Caki2 (cell line): ENCODE measurements around the gene FAM237A. TPM values are rescaled to one million over a fixed set of nuclear protein-coding genes. Genes with fewer than 3 reads are reported as not detected.

Source experiments
- DNase-seq: peaks from one replicate; pipeline ENCODE4 v3.0.0-alpha.2; 2015; ENCODE audit warnings: low read depth
- in situ Hi-C: cut with HindIII; loops from 2 replicates; pipeline ENCODE4 v1.10.0; 2016; ENCODE audit warnings: low sequenced_read_pairs, low pct_unique_long_range_greater_than_20kb, mixed read lengths
- total RNA-seq: library from RNA; depleted of rRNA; stranded (reverse); fragments of >200 nt; shearing (Covaris generic); gene quantifications from 2 replicates; pipeline ENCODE4 v1.2.3, GENCODE V29; 2014; ENCODE audit warnings: low replicate concordance; rRNA removed

The FAM237A gene
- total RNA-seq, 1 experiment from 2014 or later, result not detected

DNA sequence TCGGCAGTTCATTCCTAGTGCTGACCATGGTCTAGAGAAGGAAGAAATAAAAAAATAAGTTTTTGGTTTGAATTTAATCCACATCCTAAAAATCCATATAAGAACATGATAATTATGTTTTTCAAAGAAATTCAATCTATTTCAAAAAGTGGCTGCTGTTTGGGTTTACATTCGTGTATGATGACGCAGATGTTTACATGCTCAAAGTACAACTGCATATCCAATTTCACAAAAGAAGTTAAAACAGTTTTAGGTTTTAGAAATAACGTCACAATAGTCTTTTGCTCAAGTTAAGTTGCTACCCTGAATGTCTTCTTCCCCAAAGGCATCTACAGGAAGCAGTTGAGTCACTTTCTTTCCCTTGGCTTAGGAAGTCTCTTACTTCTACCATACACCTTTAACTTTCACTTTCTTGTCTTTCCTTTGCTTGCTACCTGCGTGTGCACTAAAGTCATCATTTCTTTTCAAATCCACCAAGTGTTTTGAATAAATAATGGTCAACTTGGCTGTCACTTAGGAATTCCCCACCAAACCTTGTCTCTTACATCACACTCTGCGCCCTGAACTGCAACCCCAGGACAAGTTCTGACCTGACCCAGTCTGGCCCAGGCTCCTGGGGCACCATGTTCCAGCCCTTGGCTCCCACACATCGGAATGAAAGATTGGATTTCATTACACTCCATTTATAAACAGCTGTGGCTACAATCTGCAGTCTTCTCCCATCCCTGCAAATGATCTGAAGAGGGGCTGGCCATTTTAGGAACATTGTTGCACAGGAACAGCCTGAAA lies 28.4 kb downstream of the FAM237A start:
- no peak for DNase-seq
- in situ Hi-C loops, result no loop called here

DNA sequence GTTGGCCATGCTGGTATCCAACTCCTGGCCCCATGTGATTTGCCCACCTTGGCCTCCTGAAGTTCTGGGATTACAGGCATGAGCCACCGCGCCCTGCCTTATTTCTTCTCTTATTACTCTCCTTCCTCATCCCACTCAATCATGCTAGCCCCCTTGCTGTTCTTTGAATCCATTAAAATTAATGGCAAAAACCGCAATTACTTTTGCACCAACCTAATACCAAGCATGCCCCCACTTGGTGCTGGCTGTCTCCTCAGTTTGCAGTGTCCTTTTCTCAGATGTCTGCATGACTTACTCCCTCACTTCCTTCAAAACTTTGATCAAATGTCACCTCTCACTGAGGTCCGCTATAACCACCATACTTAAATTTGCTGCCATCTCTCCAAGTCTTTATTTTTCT lies 41.3 kb downstream of the FAM237A start:
- DNase-seq, result no peak
- in situ Hi-C loops, result no loop called here

DNA sequence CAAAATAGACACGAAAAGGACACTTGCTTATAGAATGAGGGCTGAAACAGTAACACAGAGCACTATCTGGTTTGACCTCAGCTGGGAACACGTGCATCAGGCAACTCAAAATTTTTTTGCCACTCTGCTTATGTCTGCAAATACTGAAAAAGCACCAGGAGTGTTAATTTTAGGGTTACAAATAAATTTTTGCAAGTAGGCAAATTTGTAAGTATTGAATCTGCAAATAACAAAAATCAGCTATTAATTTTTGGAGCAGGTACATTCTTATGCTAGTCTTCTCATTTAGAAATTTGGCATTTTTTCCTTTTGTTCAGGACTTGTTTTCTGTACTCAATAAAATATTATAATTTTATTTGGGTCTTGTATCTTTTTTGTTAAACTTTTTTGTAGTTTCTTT lies 46.2 kb downstream of the FAM237A start:
- DNase-seq, result no peak
- in situ Hi-C loops, result no loop called here

- no peak for DNase-seq
- in situ Hi-C loops, result no loop called here
Observed at GRCh38 chr2:206688990-206689389, 46.7 kb downstream of the FAM237A start.

GRCh38 chr2:206692971-206693370 lies 50.7 kb downstream of the FAM237A start:
- in situ Hi-C loops, result no loop called here
- DNase-seq, result no peak

DNA sequence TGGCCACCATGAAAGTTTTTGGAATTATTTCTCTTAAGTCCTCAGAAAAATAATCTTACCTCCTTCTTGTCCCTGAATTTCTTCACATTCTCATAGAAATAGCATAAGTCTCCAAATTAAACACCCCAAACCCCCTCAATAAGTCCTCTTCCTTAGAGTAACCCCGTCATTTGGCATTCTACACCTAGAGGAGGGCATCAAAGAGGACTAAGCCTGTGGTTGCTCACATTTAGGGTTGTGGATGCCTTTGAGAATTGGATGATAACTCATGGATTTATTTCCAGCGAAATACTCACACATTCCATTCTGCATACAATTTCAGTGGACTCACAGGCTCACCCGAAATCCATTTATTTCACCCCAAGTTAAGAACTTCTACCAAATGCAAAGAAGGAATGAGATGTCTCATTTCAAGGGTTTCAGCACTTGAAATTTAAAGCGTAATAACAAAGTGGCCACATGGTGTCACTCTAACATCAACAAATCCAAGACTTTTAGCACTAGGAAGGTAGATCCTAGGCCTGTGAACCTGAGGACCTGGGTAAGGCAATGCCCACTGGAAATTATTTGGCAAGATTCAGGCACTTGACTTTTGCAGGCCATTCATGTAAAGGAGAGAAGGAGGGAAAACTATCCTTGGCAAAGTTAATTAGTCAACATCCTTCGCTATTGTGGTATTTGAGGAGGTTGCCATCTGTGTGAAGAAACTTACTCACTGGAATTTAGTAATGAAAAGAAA lies 51.3 kb downstream of the FAM237A start:
- peak; percentile 34 for DNase-seq
- in situ Hi-C loops, result no loop called here

DNA sequence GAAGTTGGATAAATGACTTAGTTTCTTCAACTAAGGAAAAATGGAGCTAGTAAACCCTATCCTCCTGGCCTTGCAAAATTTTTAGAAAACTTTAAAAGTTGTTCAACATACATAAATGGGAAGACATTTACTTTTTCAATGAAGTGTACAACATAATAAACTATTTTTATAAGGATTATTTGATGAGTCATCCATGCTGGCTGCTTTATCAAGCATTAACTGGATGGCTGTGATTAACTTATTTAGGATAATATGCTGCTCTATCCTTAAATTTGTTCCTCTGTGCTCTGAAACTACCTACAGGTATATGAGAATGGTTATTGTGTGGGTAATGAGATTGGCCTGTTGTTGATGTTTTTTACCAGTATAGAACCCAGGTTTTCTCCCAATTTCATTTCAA lies 54.6 kb downstream of the FAM237A start:
- in situ Hi-C loops, result no loop called here
- no peak for DNase-seq

GRCh38 chr2:206698811-206699210 lies 56.5 kb downstream of the FAM237A start:
- no peak for DNase-seq
- in situ Hi-C loops, result no loop called here

Other genes with a start within 250 kb of the FAM237A start
- gene ADAM23, start 199.0 kb upstream of the FAM237A start, total RNA-seq, result 4.4 and 7.0 TPM in 2 replicates
- gene DYTN, start 75.9 kb downstream of the FAM237A start, total RNA-seq, result not detected in 2 replicates
- 5.2 and 5.4 TPM in 2 replicates for gene MDH1B, start 122.8 kb downstream of the FAM237A start, total RNA-seq
- 30.8 and 42.7 TPM in 2 replicates for gene FASTKD2, start 123.1 kb downstream of the FAM237A start, total RNA-seq